Smooth muscle cell (in vitro differentiated cells): ENCODE measurements around the gene CHRNB4. TPM values are rescaled to one million over a fixed set of nuclear protein-coding genes. Genes with fewer than 3 reads are reported as not detected.

ENCODE experiments used
- DNase-seq: peaks from one replicate; lab custom pipeline; 2025; ENCODE audit not compliant: unreplicated experiment; lab: John Stamatoyannopoulos, UW
- H2AFZ ChIP-seq: fragments of 200-600 bp; sonication (generic); 2 replicates; pipeline ENCODE4 v1.6.0; 2016; ENCODE audit warnings: antibody characterized with exemption, low read depth, mild to moderate bottlenecking
- H3F3A ChIP-seq: fragments of 200-600 bp; sonication (generic); 2 replicates; pipeline ENCODE4 v1.6.0; 2017; ENCODE audit warnings: antibody characterized with exemption, low read depth
- H3K27ac ChIP-seq: fragments of 200-600 bp; sonication (generic); 2 replicates; pipeline ENCODE4 v1.5.1; 2016; ENCODE audit warnings: low read depth, mild to moderate bottlenecking
- H3K27me3 ChIP-seq: fragments of 200-600 bp; sonication (generic); 2 replicates; pipeline ENCODE4 v1.6.1; 2016; ENCODE audit warnings: low read depth, mild to moderate bottlenecking
- H3K36me3 ChIP-seq: fragments of 200-600 bp; sonication (generic); 2 replicates; pipeline ENCODE4 v1.5.1; 2016; ENCODE audit warnings: low read depth
- H3K4me1 ChIP-seq: fragments of 200-600 bp; sonication (generic); 2 replicates; pipeline ENCODE4 v1.5.1; 2016; ENCODE audit warnings: low read depth
- H3K4me2 ChIP-seq: fragments of 200-600 bp; sonication (generic); 2 replicates; pipeline ENCODE4 v1.6.0; 2016; ENCODE audit warnings: mild to moderate bottlenecking
- H3K4me3 ChIP-seq: fragments of 200-600 bp; sonication (generic); 2 replicates; pipeline ENCODE4 v1.5.1; 2016; ENCODE audit warnings: mild to moderate bottlenecking
- H3K79me2 ChIP-seq: fragments of 200-600 bp; sonication (generic); 2 replicates; pipeline ENCODE4 v1.6.0; 2016; ENCODE audit warnings: low read depth, mild to moderate bottlenecking
- H3K9ac ChIP-seq: fragments of 200-600 bp; sonication (generic); 2 replicates; pipeline ENCODE4 v1.6.0; 2016; ENCODE audit warnings: low read depth
- H3K9me3 ChIP-seq: fragments of 200-600 bp; sonication (generic); replicated peaks from 2 replicates; pipeline ENCODE4 v1.5.1; 2016; ENCODE audit warnings: low read depth
- H4K20me1 ChIP-seq: fragments of 200-600 bp; sonication (generic); 2 replicates; pipeline ENCODE4 v1.6.0; 2016; ENCODE audit warnings: low read depth
- CTCF ChIP-seq: fragments of 200-600 bp; sonication (generic); IDR thresholded peaks from 2 replicates; pipeline ENCODE4 v1.5.1; 2017; ENCODE audit warnings: borderline replicate concordance, mild to moderate bottlenecking, antibody characterized with exemption; ENCODE audit not compliant: insufficient read depth, poor library complexity, severe bottlenecking
- WGBS: methylation state at CpG from one replicate; pipeline ENCODE4 v1.1.7; 2016; ENCODE audit warnings: low lambda C conversion rate; 5-methylcytosine and 5-hydroxymethylcytosine counted together
- polyA plus RNA-seq: library from polyadenylated mRNA; unstranded; fragments of >200 nt; fragmentation: Nextera tagmentation; extraction: Ambion mirVana; gene quantifications from 2 replicates; pipeline ENCODE4 v1.2.1, GENCODE V29; 2016
- total RNA-seq: library from RNA; depleted of rRNA; stranded (reverse); fragments of >200 nt; gene quantifications from 2 replicates; pipeline ENCODE4 v1.2.3, GENCODE V29; 2014

The CHRNB4 gene
- total and polyA plus RNA-seq, 2 experiments from 2014 or later = not detected

GRCh38 chr15:78640527-78641101, 396 bp downstream of the CHRNB4 start:
- Histone ChIP-seq H3K36me3 (no peaks in the 10 kb centered on the region), H3F3A (no peaks in the 10 kb centered on the region), H4K20me1 (no peaks in the 10 kb centered on the region), H3K27ac (no peak overlapping the region), H3K4me1 (no peaks in the 10 kb centered on the region), H3K79me2 (no peaks in the 10 kb centered on the region), H2AFZ (peak overlapping the region; percentile 82), H3K9ac (no peak overlapping the region), H3K4me3 (peak overlapping the region; percentile 59), H3K9me3 (no peaks in the 10 kb centered on the region), H3K27me3 (peaks cover 26% of the 10 kb centered on the region), H3K4me2 (peak overlapping the region; percentile 97)
- no peak for TF ChIP-seq CTCF
- DNase-seq = no peak
- 13% methylated on average over 18 of the region's 32 CpGs for WGBS

DNA sequence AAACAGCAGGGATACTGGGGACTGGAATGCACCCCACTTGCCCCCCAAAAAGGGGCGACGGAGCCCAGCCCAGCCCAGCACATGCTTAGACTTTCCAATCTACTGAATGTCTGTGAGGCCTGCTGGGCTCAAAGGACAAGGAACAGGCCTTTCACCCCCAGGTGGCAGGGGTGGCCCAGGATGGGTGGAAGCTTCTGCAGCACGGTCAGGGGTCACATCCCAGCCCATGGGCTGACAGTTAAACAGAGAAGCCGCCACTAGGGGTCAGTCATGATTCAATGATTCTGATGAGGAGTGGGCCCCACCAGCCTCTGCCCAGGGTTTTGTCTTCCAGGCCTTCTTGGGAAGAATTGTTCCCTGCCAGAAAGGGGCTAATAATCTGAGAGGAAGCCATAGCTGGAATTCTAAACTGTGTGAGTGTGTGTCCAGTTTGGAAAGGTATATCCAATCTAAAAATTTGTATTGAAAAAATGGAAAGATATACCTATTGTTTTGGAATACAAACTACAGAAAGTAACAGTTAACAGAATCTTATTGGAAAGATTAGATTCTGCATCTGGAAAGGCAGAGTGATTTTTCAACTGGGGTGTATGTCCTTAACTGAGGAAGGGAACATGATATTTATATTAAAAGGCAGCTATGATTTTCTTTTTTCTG, 2.2 kb downstream of the CHRNB4 start:
- H3F3A ChIP-seq = no peaks in the 10 kb centered on the region
- H3K4me3 ChIP-seq = no peak overlapping the region
- peak; percentile 61 for TF ChIP-seq CTCF
- 32% methylated on average over 4 of the region's 4 CpGs for WGBS
- DNase-seq = no peak
- H3K9me3 ChIP-seq = no peaks in the 10 kb centered on the region
- H2AFZ ChIP-seq = no peak overlapping the region
- H3K4me1 ChIP-seq = no peaks in the 10 kb centered on the region
- no peaks in the 10 kb centered on the region for H4K20me1 ChIP-seq
- no peak overlapping the region for H3K4me2 ChIP-seq
- no peaks in the 10 kb centered on the region for H3K36me3 ChIP-seq
- H3K79me2 ChIP-seq = no peaks in the 10 kb centered on the region
- no peak overlapping the region for H3K27ac ChIP-seq
- H3K9ac ChIP-seq = no peak overlapping the region
- peaks cover 31% of the 10 kb centered on the region for H3K27me3 ChIP-seq

DNA sequence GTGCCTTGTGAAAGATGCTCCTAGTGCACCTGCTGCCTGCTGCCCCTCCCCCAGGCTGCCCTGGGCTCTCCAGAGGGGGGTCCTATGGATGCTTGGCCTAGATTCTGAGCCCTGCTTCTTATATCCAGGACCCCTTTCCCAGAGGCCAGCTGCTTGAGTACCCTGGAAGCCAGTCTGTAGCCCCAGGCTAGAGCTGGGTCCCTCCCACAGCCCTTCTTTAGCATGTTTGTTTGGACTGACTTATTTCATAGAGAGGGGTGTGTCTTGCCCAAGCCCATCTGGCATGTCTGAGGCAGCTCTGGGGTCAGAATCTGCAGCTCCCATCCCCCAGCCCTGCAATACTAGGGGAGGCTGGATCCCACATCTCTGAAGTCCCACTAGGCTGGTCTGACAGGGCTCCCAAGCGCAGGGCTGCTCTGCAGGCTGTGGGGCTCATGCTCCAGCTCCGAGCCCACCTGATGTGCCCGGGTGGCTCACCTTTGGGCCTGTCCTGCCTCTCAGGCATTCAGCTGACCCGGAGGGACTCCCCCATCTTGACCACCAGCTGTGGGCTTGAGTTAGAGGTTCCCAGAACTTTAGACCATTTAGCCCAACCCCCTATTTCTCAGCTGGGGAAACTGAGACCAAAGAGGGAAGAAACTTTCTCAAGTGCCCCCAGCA, 3.1 kb downstream of the CHRNB4 start:
- DNase-seq = no peak
- Histone ChIP-seq H3K27ac (no peak overlapping the region), H3K79me2 (no peaks in the 10 kb centered on the region), H3K4me2 (no peak overlapping the region), H3K4me1 (no peaks in the 10 kb centered on the region), H3F3A (no peaks in the 10 kb centered on the region), H3K9me3 (no peaks in the 10 kb centered on the region), H3K27me3 (peaks cover 31% of the 10 kb centered on the region), H3K4me3 (no peak overlapping the region), H2AFZ (no peak overlapping the region), H3K36me3 (no peaks in the 10 kb centered on the region), H3K9ac (no peak overlapping the region), H4K20me1 (no peaks in the 10 kb centered on the region)
- TF ChIP-seq CTCF = no peak
- 84% methylated on average over 4 of the region's 4 CpGs for WGBS
